GM10266 (cell line): ENCODE results near the gene ATXN7L1.

Experiments
- DNase-seq: peaks from one replicate; pipeline ENCODE4 v3.0.0; 2012; ENCODE audit errors: extremely low spot score
- CTCF ChIP-seq: IDR thresholded peaks from 2 replicates; pipeline ENCODE4 v1.5.1; 2012; ENCODE audit warnings: mild to moderate bottlenecking, low read depth; ENCODE audit not compliant: control insufficient read depth, insufficient read depth; ENCODE audit errors: missing control alignments

ATXN7L1 gene

GRCh38 chr7:105619590-105619989, 256.8 kb downstream of the ATXN7L1 start:
- no peak for DNase-seq
- TF ChIP-seq CTCF, result no peak

GRCh38 chr7:105618016-105618296, 258.4 kb downstream of the ATXN7L1 start:
- DNase-seq, result no peak
- no peak for TF ChIP-seq CTCF

- no peak for DNase-seq
Measured at GRCh38 chr7:105617280-105618015, 259.0 kb downstream of the ATXN7L1 start.

DNA sequence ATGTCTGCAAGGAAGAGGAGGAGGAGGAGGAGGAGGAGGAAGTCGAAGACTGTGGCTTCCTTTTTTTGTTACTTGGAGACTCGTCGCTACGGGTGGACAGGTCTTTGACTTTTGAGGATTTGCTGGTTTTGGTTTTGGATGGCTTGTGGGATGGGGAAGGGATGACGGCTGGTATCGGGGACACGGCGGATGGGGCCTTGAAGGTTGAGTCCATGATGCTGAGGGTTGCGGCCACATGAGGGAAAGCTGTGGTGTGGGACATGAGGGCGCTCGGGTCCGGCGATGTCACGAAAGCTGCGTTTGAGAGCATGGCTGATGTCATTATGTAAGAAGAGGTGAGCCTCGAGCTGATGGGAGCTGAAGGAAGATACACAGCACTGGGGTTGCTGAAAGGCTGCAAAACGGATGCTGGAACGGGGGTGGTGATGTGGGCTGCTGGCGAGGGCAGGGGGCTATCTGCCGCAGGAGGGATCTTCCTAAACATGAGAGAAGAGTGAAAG, 262.0 kb downstream of the ATXN7L1 start:
- no peak for DNase-seq
- no peak for TF ChIP-seq CTCF

More at GRCh38 chr7:105617280-105618015, 259.0 kb downstream of the ATXN7L1 start:
- no peak for TF ChIP-seq CTCF

DNA sequence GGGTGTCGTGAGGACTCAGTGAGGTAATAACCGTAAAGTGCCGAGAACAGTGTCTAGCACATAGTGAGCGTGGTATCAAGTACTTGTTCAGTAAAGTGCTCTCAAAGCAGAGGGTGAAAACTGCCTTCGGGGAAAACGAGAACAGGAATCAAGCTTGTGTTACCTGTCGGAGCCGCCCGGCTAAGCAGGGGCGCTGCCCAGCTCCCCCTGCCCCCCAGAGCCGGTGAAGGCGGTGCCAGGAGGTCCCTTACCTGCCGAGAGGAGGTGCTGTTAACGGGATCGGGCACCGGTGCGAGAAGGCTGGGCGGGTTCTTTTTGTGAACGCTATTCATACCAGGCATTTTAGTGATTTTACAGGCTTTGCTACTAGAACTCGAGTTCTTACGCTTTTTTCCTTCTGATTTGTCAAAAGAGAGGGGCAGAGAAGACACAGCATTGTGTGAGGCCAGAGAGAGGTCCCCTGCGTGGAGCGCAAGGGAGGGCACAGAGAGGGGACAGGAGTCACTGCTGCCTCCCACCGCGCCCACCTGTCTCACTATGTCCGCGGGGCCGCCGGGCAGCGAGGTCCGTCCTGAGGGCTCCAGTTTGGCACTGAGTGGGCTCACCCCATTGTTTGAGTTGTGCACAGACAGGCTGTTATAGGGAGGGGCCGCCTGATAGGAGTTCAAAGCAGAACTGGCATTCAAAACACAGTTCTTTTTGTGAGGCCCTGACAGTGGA, 262.6 kb downstream of the ATXN7L1 start:
- TF ChIP-seq CTCF, result no peak
- no peak for DNase-seq

DNA sequence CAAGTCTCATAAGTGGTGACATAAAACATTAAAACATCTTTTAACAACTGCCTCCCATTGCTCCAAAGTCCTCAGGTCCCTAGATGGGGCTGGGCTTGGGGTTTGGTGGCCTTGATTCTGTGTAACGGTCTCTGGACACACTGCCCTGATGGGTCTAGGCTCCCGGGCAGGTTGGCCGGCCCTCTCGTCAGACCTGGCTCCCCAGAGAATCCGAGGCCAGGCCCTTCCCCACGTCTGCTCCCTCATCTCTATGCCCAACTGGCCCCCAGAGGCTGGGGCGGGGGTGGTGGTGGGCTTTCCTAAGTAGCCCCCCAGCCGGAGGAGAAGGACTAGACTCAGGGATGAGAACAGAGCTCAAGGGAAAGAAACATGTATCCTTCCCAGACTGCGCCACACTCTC, 263.6 kb downstream of the ATXN7L1 start:
- DNase-seq, result no peak
- TF ChIP-seq CTCF, result no peak
